Endothelial cell of umbilical vein (primary cell): Measurements from ENCODE around the gene SLC12A3. TPM values are rescaled to one million over a fixed set of nuclear protein-coding genes. Genes with fewer than 3 reads are reported as not detected.

Experiments
- BruUV-seq: library from RNA; stranded (reverse); fragments of 400-500 nt; replicated peaks from 2 replicates; lab custom pipeline; 2021; lab: Mats Ljungman, UMichigan
- CTCF ChIA-PET: fragments of 300-600, 350-600 bp; sonication (Branson Sonifier 250); formaldehyde crosslinking; loops from one replicate; lab custom pipeline; 2021; ENCODE audit warnings: antibody characterized with exemption, inconsistent platforms; lab: Charles Lee
- POLR2A ChIA-PET: fragments of 300-600, 350-600 bp; sonication (Branson Sonifier 250); formaldehyde crosslinking; loops from one replicate; lab custom pipeline; 2021; ENCODE audit warnings: antibody characterized with exemption, inconsistent platforms; lab: Charles Lee
- DNase-seq: peaks from one replicate; pipeline ENCODE4 v3.0.0-alpha.2; 2011; ENCODE audit warnings: low read depth, low spot score
- FAIRE-seq: peaks from 2 replicates; lab custom pipeline; 2011; peaks lifted over from hg19 to GRCh38; lab: Jason Lieb, UNC
- H2AFZ ChIP-seq: 2 replicates; pipeline ENCODE4 v1.6.0; 2012; ENCODE audit warnings: low read depth, low read length, control low read depth, inconsistent platforms
- H3K27ac ChIP-seq: 2 replicates; pipeline ENCODE4 v1.5.1; 2011; ENCODE audit warnings: low read depth, mild to moderate bottlenecking, control low read depth, low read length, moderate library complexity; ENCODE audit not compliant: insufficient read depth
- H3K27me3 ChIP-seq, 2 experiments: 2 replicates each; pipeline versions ENCODE4 v1.6.0 to v1.6.1; 2011; ENCODE audit warnings: low read length in 2 of 2, mixed read lengths in 1 of 2; ENCODE audit not compliant: control insufficient read depth in 2 of 2, insufficient read depth in 2 of 2
- H3K36me3 ChIP-seq, 2 experiments: 2 replicates in 1 of 2; 3 replicates in 1 of 2; pipeline ENCODE4 v1.5.1; 2011; ENCODE audit warnings: low read length in 2 of 2, mild to moderate bottlenecking in 1 of 2, moderate library complexity in 1 of 2; ENCODE audit not compliant: control insufficient read depth in 2 of 2, insufficient read depth in 2 of 2; ENCODE audit errors: extremely low read depth in 1 of 2
- H3K4me1 ChIP-seq: 3 replicates; pipeline ENCODE4 v1.5.1; 2011; ENCODE audit warnings: mild to moderate bottlenecking, low read length; ENCODE audit not compliant: control insufficient read depth, insufficient read depth; ENCODE audit errors: extremely low read depth
- H3K4me2 ChIP-seq: 2 replicates; pipeline ENCODE4 v1.6.1; 2011; ENCODE audit warnings: low read length, control low read depth, mixed read lengths; ENCODE audit not compliant: insufficient read depth
- H3K4me3 ChIP-seq, 3 experiments: fragments of 200-600 bp in 1 of 3; sonication (generic), shearing (Covaris generic) in 1 of 3; replicated peaks in 1 of 3; 2 replicates each; pipeline ENCODE4 v1.5.1; 2011 to 2016; ENCODE audit warnings: control low read depth in 3 of 3, low read length in 3 of 3, mild to moderate bottlenecking in 2 of 3, inconsistent platforms in 1 of 3, low read depth in 1 of 3, moderate library complexity in 1 of 3; ENCODE audit not compliant: insufficient read depth in 1 of 3
- H3K79me2 ChIP-seq: 2 replicates; pipeline ENCODE4 v1.6.0; 2012; ENCODE audit warnings: low read length, inconsistent platforms; ENCODE audit not compliant: control insufficient read depth, insufficient read depth
- H3K9ac ChIP-seq: replicated peaks from 2 replicates; pipeline ENCODE3; 2011; ENCODE audit warnings: low read length, control low read depth; ENCODE audit not compliant: insufficient read depth; ENCODE audit errors: extremely low read depth
- H3K9me1 ChIP-seq: replicated peaks from 3 replicates; pipeline ENCODE4 v1.6.0; 2011; ENCODE audit warnings: mild to moderate bottlenecking, low read length; ENCODE audit not compliant: control insufficient read depth, insufficient read depth; ENCODE audit errors: extremely low read depth
- H3K9me3 ChIP-seq: replicated peaks from 2 replicates; pipeline ENCODE4 v1.5.1; 2012; ENCODE audit warnings: low read length, inconsistent platforms; ENCODE audit not compliant: control insufficient read depth, insufficient read depth
- H4K20me1 ChIP-seq: replicated peaks from 2 replicates; pipeline ENCODE3; 2011; ENCODE audit warnings: mild to moderate bottlenecking, low read length; ENCODE audit not compliant: control insufficient read depth, insufficient read depth; ENCODE audit errors: extremely low read depth
- POLR2AphosphoS5 ChIP-seq: IDR thresholded peaks from 2 replicates; pipeline ENCODE4 v1.6.1; 2012; ENCODE audit warnings: low read depth, mild to moderate bottlenecking, control low read depth, low read length, moderate library complexity; ENCODE audit not compliant: insufficient read depth
- dilution Hi-C: fragments of 300-500 bp; cut with MboI; formaldehyde crosslinking; loops from one replicate; pipeline ENCODE4 v1.15.0; 2019; ENCODE audit warnings: low sequenced_read_pairs; ENCODE audit not compliant: extremely low pct_ligation_motif_present
- intact Hi-C: fragments of 100-400 bp; cut with micrococcal nuclease; formaldehyde crosslinking; loops from one replicate; pipeline ENCODE4 v1.10.0; 2022
- microRNA counts: library from miRNA; unstranded; fragments of <30 nt; microRNA quantifications from one replicate; lab custom pipeline; 2016
- microRNA-seq: library from miRNA; unstranded; fragments of <30 nt; microRNA quantifications from one replicate; pipeline ENCODE4 v1.2.0, GENCODE V29; 2021; ENCODE audit warnings: borderline number of aligned reads, borderline replicate concordance
- polyA plus RNA-seq, 4 experiments: library from polyadenylated mRNA; depleted of rRNA in 3 of 4; stranded (reverse) in 3 of 4; unstranded in 1 of 4; fragments of >200 nt; gene quantifications; 2 replicates each; pipeline versions ENCODE4 v1.2.1 to v1.2.3, GENCODE V29; 2011 to 2012; ENCODE audit warnings: missing spikeins in 1 of 4
- small RNA-seq: library from RNA; depleted of rRNA; stranded (forward); fragments of <200 nt; gene quantifications from one replicate; pipeline ENCODE3, GENCODE V24; 2012; ENCODE audit warnings: low replicate concordance, low read depth; ENCODE audit not compliant: insufficient read depth, insufficient read length
- total RNA-seq: library from RNA; stranded (reverse); gene quantifications from 2 replicates; pipeline ENCODE4 v1.2.3, GENCODE V29; 2021
- TF ChIP-seq, protein P1 (sequence below), 2 donors: IDR thresholded peaks; 1 replicate in 1 of 2; 2 replicates in 1 of 2; pipeline ENCODE4 v1.5.1; 2011; ENCODE audit warnings: low read length in 2 of 2, mild to moderate bottlenecking in 2 of 2, moderate library complexity in 2 of 2, control low read depth in 1 of 2, inconsistent platforms in 1 of 2, low read depth in 1 of 2; ENCODE audit not compliant: insufficient read depth in 1 of 2; ENCODE audit errors: extremely low read depth in 1 of 2

The SLC12A3 gene
- total and polyA plus RNA-seq, 2 donors (not counting 3 experiments of a cell fraction or from before 2014, with no cell fraction given) = not detected

DNA sequence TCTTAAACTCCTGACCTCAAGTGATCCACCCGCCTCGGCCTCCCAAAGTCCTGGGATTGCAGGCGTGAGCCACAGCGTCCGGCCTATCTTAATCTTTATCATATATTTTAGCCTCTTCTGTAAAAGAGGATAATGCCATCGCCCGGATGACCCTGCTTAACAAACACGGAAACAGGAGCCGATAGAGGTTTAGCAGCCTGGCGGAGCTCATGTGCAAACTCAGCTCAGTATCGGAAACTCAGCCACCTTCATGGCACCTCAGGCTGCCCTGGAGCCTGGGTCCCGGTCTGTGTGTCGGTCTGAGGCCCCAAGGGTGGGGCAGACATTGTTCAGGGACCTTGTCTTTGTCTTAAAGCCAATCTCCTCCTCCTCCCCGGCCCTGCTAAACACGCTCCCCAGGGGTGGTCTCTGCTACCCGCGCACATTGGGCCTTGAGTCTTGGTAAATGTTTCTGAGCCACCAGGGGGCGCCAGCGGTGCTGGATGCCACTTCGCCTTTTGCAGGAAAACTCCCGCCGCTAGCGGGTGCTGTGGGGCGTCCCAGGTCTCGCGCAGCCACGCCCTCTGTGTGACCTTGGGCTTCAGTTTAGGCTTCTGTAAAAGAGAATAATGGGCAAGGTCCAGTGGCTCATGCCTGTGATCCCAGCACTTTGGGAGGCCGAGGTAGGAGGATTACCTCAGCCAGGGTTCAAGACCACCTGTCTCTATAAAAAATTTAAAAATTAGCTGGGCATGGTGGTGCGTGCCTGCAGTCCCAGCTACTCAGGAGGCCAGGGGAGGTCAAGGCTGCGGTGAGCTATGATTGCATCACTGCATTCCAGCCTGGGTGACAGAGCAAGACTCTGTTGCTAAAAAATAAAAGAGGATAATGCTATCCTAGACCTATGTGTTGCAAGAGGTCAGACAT lies 99.5 kb downstream of the SLC12A3 start:
- Histone ChIP-seq H2AFZ (peak overlapping the region; percentile 3), H3K4me2 (no peak overlapping the region), H3K9me3 (no peaks in the 10 kb centered on the region), H3K4me3 (no peak overlapping the region), H3K79me2 (no peaks in the 10 kb centered on the region), H4K20me1 (no peaks in the 10 kb centered on the region), H3K27me3 (no peaks in the 10 kb centered on the region), H3K9me1 (no peaks in the 10 kb centered on the region), H3K4me1 (peaks cover 18% of the 10 kb centered on the region), H3K27ac (no peak overlapping the region), H3K9ac (no peak overlapping the region), H3K36me3 (no peaks in the 10 kb centered on the region)
- no TSS peak for BruUV-seq
- FAIRE-seq (peak; percentile 84), DNase-seq (peak; percentile 74)
- dilution Hi-C loops = no loop called here
- TF ChIP-seq POLR2AphosphoS5 = no peak
- TF ChIP-seq, protein P1, sequence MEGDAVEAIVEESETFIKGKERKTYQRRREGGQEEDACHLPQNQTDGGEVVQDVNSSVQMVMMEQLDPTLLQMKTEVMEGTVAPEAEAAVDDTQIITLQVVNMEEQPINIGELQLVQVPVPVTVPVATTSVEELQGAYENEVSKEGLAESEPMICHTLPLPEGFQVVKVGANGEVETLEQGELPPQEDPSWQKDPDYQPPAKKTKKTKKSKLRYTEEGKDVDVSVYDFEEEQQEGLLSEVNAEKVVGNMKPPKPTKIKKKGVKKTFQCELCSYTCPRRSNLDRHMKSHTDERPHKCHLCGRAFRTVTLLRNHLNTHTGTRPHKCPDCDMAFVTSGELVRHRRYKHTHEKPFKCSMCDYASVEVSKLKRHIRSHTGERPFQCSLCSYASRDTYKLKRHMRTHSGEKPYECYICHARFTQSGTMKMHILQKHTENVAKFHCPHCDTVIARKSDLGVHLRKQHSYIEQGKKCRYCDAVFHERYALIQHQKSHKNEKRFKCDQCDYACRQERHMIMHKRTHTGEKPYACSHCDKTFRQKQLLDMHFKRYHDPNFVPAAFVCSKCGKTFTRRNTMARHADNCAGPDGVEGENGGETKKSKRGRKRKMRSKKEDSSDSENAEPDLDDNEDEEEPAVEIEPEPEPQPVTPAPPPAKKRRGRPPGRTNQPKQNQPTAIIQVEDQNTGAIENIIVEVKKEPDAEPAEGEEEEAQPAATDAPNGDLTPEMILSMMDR (IDR thresholded peaks at IDR 0.05; ENCODE audit: extremely low read depth in 1 of 2, insufficient read depth in 1 of 2, low read depth in 1 of 2, low read length in 2 of 2) = peak; percentile 96 to 99
- intact Hi-C loops = loop anchor here (1.0 kb wide), 2 partner anchors 81 to 204 kb away; no protein-coding TSS in a partner anchor
- POLR2A ChIA-PET = no interaction called here
- CTCF ChIA-PET = interaction anchor here (0.6 to 9.3 kb wide), 33 partner anchors 9 to 264 kb away, joined by 3 to 140 read pairs (median 4); partner anchors contain the start of genes CPNE2 and NLRC5

MicroRNA genes within 50 kb of the gene (microRNA counts, 767-probe panel; counts per million panel counts)
- 723 counts per million, percentile 96 among the panel's probes with 10 or more counts for microRNA hsa-miR-138-5p (lab: Ali Mortazavi, UCI)

Small RNA genes lying within 50 kb of the gene (microRNA-seq; reads per million reads assigned to microRNA genes)
- gene MIR138-2 (not detected), gene MIR6863 (not detected)

Small RNA genes lying within 50 kb of the gene (small RNA-seq; reads per million reads assigned to genes)
- gene MIR138-2 = not detected

Other genes with a start within 250 kb of the SLC12A3 start
- 201 and 346 TPM in 2 replicates for gene MT1E, start 239.4 kb upstream of the SLC12A3 start, total RNA-seq
- gene MT1E, start 239.4 kb upstream of the SLC12A3 start, polyA plus RNA-seq = 186 and 208 TPM in 2 replicates
- 1.8 and 4.6 TPM in 2 replicates for gene MT1M, start 232.5 kb upstream of the SLC12A3 start, total RNA-seq
- 4.1 and 4.3 TPM in 2 replicates for gene MT1M, start 232.5 kb upstream of the SLC12A3 start, polyA plus RNA-seq
- gene MT1A, start 226.5 kb upstream of the SLC12A3 start, total RNA-seq = 5.4 and 8.4 TPM in 2 replicates
- 2.3 and 6.5 TPM in 2 replicates for gene MT1A, start 226.5 kb upstream of the SLC12A3 start, polyA plus RNA-seq
- gene MT1B, start 213.3 kb upstream of the SLC12A3 start, total RNA-seq = not detected in 2 replicates
- not detected in 2 replicates for gene MT1B, start 213.3 kb upstream of the SLC12A3 start, polyA plus RNA-seq
- 1.4 and 2.6 TPM in 2 replicates for gene MT1F, start 207.2 kb upstream of the SLC12A3 start, total RNA-seq
- 2.2 and 2.3 TPM in 2 replicates for gene MT1F, start 207.2 kb upstream of the SLC12A3 start, polyA plus RNA-seq
- gene MT1G, start 197.1 kb upstream of the SLC12A3 start, total RNA-seq = not detected in 2 replicates
- gene MT1G, start 197.1 kb upstream of the SLC12A3 start, polyA plus RNA-seq = 0.53 TPM in 1 of 2 replicates, not detected in the other
- gene MT1H, start 195.4 kb upstream of the SLC12A3 start, total RNA-seq = not detected in 2 replicates
- gene MT1H, start 195.4 kb upstream of the SLC12A3 start, polyA plus RNA-seq = not detected in 2 replicates
- gene MT1X, start 182.7 kb upstream of the SLC12A3 start, total RNA-seq = 15.6 and 19.2 TPM in 2 replicates
- 46.7 and 73.6 TPM in 2 replicates for gene MT1X, start 182.7 kb upstream of the SLC12A3 start, polyA plus RNA-seq
- 111 and 124 TPM in 2 replicates for gene NUP93, start 135.1 kb upstream of the SLC12A3 start, total RNA-seq
- 62.3 and 66.6 TPM in 2 replicates for gene NUP93, start 135.1 kb upstream of the SLC12A3 start, polyA plus RNA-seq
- gene HERPUD1, start 66.9 kb downstream of the SLC12A3 start, total RNA-seq = 101 and 109 TPM in 2 replicates
- 105 and 107 TPM in 2 replicates for gene HERPUD1, start 66.9 kb downstream of the SLC12A3 start, polyA plus RNA-seq
- 2.8 and 3.3 TPM in 2 replicates for gene CETP, start 96.7 kb downstream of the SLC12A3 start, total RNA-seq
- 1.9 and 2.2 TPM in 2 replicates for gene CETP, start 96.7 kb downstream of the SLC12A3 start, polyA plus RNA-seq
- 20.1 and 26.3 TPM in 2 replicates for gene NLRC5, start 124.3 kb downstream of the SLC12A3 start, total RNA-seq
- 7.4 and 8.0 TPM in 2 replicates for gene NLRC5, start 124.3 kb downstream of the SLC12A3 start, polyA plus RNA-seq
- gene CPNE2, start 227.4 kb downstream of the SLC12A3 start, total RNA-seq = 91.9 and 92.0 TPM in 2 replicates
- gene CPNE2, start 227.4 kb downstream of the SLC12A3 start, polyA plus RNA-seq = 187 and 226 TPM in 2 replicates